ENCODE data around the gene ADGRF3.
"Not testable (repeated sequence)": the region's sequence is repeated elsewhere in the genome, so short reads cannot be mapped to it uniquely, and the experiment has no call there.

The ADGRF3 gene

GRCh38 chr2:26314243-26314642 lies 32.3 kb downstream of the ADGRF3 start:
- DNase-seq = no peak

GRCh38 chr2:26313446-26313845 lies 33.1 kb downstream of the ADGRF3 start:
- no peak for DNase-seq

GRCh38 chr2:26312471-26312870 lies 34.1 kb downstream of the ADGRF3 start:
- DNase-seq = no peak

- no peak for DNase-seq
These were observed 36.7 kb downstream of the ADGRF3 start for GRCh38 chr2:26309921-26310320.

GRCh38 chr2:26305540-26305939 lies 41.0 kb downstream of the ADGRF3 start:
- no peak for DNase-seq

GRCh38 chr2:26305094-26305493 lies 41.5 kb downstream of the ADGRF3 start:
- not testable (repeated sequence) for DNase-seq

- DNase-seq = no peak
These were observed 43.7 kb downstream of the ADGRF3 start for GRCh38 chr2:26302846-26303245.

- DNase-seq = peak; percentile 11 to 31
These were observed 46.2 kb downstream of the ADGRF3 start for GRCh38 chr2:26300234-26300925.

- peak; percentile 16 to 18 for DNase-seq
These were observed 47.0 kb downstream of the ADGRF3 start for GRCh38 chr2:26299471-26300101.

- DNase-seq = peak; percentile 29 to 40
These were observed 47.8 kb downstream of the ADGRF3 start for GRCh38 chr2:26298638-26299393.

- no peak for DNase-seq
These were observed 48.3 kb downstream of the ADGRF3 start for GRCh38 chr2:26298286-26298637.

GRCh38 chr2:26297061-26297460 lies 49.5 kb downstream of the ADGRF3 start:
- DNase-seq = no peak

GRCh38 chr2:26295511-26295910 lies 51.1 kb downstream of the ADGRF3 start:
- no peak for DNase-seq

- DNase-seq = no peak
These were observed 53.9 kb downstream of the ADGRF3 start for GRCh38 chr2:26292646-26293045.

- no peak for DNase-seq
These were observed 56.6 kb downstream of the ADGRF3 start for GRCh38 chr2:26290001-26290400.

GRCh38 chr2:26285931-26286330 lies 60.7 kb downstream of the ADGRF3 start:
- no peak for DNase-seq

GRCh38 chr2:26284132-26284531 lies 62.5 kb downstream of the ADGRF3 start:
- DNase-seq = no peak

- DNase-seq = no peak
These were observed 63.0 kb downstream of the ADGRF3 start for GRCh38 chr2:26283606-26284005.

GRCh38 chr2:26281226-26281625 lies 65.4 kb downstream of the ADGRF3 start:
- no peak for DNase-seq

GRCh38 chr2:26279886-26280285 lies 66.7 kb downstream of the ADGRF3 start:
- no peak for DNase-seq

GRCh38 chr2:26276484-26277227 lies 69.9 kb downstream of the ADGRF3 start:
- no peak for DNase-seq

- no peak for DNase-seq
These were observed 72.5 kb downstream of the ADGRF3 start for GRCh38 chr2:26274058-26274613.

GRCh38 chr2:26273501-26273900 lies 73.1 kb downstream of the ADGRF3 start:
- DNase-seq = no peak

Measured in activated CD4-positive, alpha-beta T cell treated with anti-CD3 and anti-CD28 coated beads, Interleukin-2, amount 50 U/mL, for 48 hours (primary cell).